ENCODE results near the gene C1orf50. TPM values are rescaled to one million over a fixed set of nuclear protein-coding genes. Genes with fewer than 3 reads are reported as not detected.

Gene C1orf50
- total RNA-seq, 6 experiments from 2014 or later = 4.9 to 8.8 (median 6.0) TPM

GRCh38 chr1:42774928-42775526 lies 8.0 kb downstream of the C1orf50 start:
- Mint-ChIP-seq H3K27me3 (ENCODE audit: insufficient read depth) (no peaks in the 10 kb centered on the region), H3K4me3 (no peak overlapping the region), H3K9me3 (no peaks in the 10 kb centered on the region), H3K36me3 (ENCODE audit: low read depth) (peaks cover 25% of the 10 kb centered on the region), H3K4me1 (ENCODE audit: low read depth) (peaks cover 6% of the 10 kb centered on the region), H3K27ac (no peak overlapping the region)
- no peak for TF ChIP-seq CTCF (IDR thresholded peaks at IDR 0.05)
- no peak for DNase-seq

- no peak for TF ChIP-seq CTCF (IDR thresholded peaks at IDR 0.05)
- no peak for DNase-seq
- H3K9me3 Mint-ChIP-seq = no peaks in the 10 kb centered on the region
- no peaks in the 10 kb centered on the region for H3K27me3 Mint-ChIP-seq (ENCODE audit: insufficient read depth)
- no peak overlapping the region for H3K4me3 Mint-ChIP-seq
- H3K4me1 Mint-ChIP-seq (ENCODE audit: low read depth) = no peaks in the 10 kb centered on the region
- no peak overlapping the region for H3K27ac Mint-ChIP-seq
- H3K36me3 Mint-ChIP-seq (ENCODE audit: low read depth) = peaks cover 18% of the 10 kb centered on the region
These were observed 9.5 kb downstream of the C1orf50 start for GRCh38 chr1:42776502-42776901.

- no peak overlapping the region for H3K4me3 Mint-ChIP-seq
- peak; percentile 31 for DNase-seq
- H3K9me3 Mint-ChIP-seq = no peaks in the 10 kb centered on the region
- no peak overlapping the region for H3K27ac Mint-ChIP-seq
- peak; percentile 85 for TF ChIP-seq CTCF (IDR thresholded peaks at IDR 0.05)
- H3K27me3 Mint-ChIP-seq (ENCODE audit: insufficient read depth) = no peaks in the 10 kb centered on the region; the same call in 1 of the 2 replicates
- no peaks in the 10 kb centered on the region for H3K4me1 Mint-ChIP-seq (ENCODE audit: low read depth)
- H3K36me3 Mint-ChIP-seq (ENCODE audit: low read depth) = peaks cover 18% of the 10 kb centered on the region
These were observed 10.8 kb downstream of the C1orf50 start for GRCh38 chr1:42777852-42778251.

GRCh38 chr1:42779725-42780124 lies 12.7 kb downstream of the C1orf50 start:
- no peak for TF ChIP-seq CTCF (IDR thresholded peaks at IDR 0.05)
- peaks cover 16% of the 10 kb centered on the region for H3K36me3 Mint-ChIP-seq (ENCODE audit: low read depth)
- no peaks in the 10 kb centered on the region; the same call in 1 of the 2 replicates for H3K27me3 Mint-ChIP-seq (ENCODE audit: insufficient read depth)
- no peak overlapping the region for H3K27ac Mint-ChIP-seq
- no peak for DNase-seq
- H3K4me1 Mint-ChIP-seq (ENCODE audit: low read depth) = no peaks in the 10 kb centered on the region
- no peaks in the 10 kb centered on the region for H3K9me3 Mint-ChIP-seq
- no peak overlapping the region for H3K4me3 Mint-ChIP-seq

GRCh38 chr1:42780176-42780575 lies 13.1 kb downstream of the C1orf50 start:
- H3K4me3 Mint-ChIP-seq = no peak overlapping the region
- peaks cover 12% of the 10 kb centered on the region for H3K36me3 Mint-ChIP-seq (ENCODE audit: low read depth)
- TF ChIP-seq CTCF (IDR thresholded peaks at IDR 0.05) = no peak
- no peak for DNase-seq
- H3K4me1 Mint-ChIP-seq (ENCODE audit: low read depth) = no peaks in the 10 kb centered on the region
- no peak overlapping the region for H3K27ac Mint-ChIP-seq
- H3K27me3 Mint-ChIP-seq (ENCODE audit: insufficient read depth) = no peaks in the 10 kb centered on the region; the same call in 1 of the 2 replicates
- no peaks in the 10 kb centered on the region for H3K9me3 Mint-ChIP-seq
